Smooth muscle cell of the coronary artery (primary cell): ENCODE data around the gene ECE1. TPM values are rescaled to one million over a fixed set of nuclear protein-coding genes. Genes with fewer than 3 reads are reported as not detected.

Source experiments
- total RNA-seq: library from RNA; depleted of rRNA; stranded (reverse); fragments of >200 nt; gene quantifications from 2 replicates; pipeline ENCODE4 v1.2.3, GENCODE V29; 2014; ENCODE audit warnings: low replicate concordance

Gene ECE1
- 43.1 and 259 TPM in 2 replicates for total RNA-seq

DNA sequence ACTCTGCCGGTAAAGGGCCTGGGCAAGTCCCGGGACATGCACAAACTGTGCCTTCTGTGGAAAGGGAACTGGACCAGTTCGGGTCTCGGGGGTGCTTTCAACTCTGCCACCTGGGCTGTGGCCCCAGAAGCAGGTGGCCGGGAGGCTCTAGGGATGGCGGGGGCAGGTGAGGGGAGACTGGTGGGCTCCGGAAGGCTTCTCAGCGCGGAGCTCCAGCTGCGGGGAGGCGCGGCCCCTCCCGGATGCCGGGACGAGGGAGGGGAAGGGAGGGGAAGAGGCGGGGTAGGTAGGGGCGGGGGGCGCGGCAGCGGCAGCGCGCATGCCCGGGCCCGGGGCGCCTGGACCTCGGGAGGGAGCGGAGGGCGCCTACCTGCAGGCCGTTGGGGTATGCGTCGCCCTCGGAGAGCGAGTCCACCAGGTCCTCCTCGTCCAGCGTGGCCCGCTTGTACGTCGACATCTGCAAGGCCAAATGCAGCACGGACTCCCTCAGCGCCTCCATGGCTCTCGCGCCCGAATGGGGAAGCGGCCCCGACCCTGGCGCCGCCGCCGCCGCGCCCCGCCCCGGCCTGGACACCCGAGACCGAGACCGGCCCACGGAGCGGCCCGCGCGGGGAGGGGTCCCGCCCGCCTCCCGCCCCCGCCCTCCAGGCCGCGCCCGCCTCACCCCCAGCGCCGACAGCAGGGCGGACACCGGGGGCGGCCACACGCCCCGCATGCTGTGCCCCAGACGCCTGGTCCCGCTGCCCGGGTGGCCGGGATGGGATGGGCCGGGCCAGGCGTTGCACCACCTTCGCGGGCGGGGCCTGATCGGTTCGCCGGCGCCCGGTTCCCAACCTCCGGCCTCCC lies at the start of gene ECE1:
Gene ECE1, minus strand, starts transcription at position 764 of the 846 bp plus-strand sequence. Its CDS starts 49 bp downstream, at position 715.

GRCh38 chr1:21176586-21177555 lies 113.4 kb downstream of the ECE1 start, which contains the start of gene EIF4G3:
TSS of gene EIF4G3 (minus strand) at chr1:21176897. CDS start at chr1:21002742, 174,155 bp downstream.

Other genes starting within 250 kb of the ECE1 start
- gene EIF4G3, start 113.6 kb downstream of the ECE1 start, total RNA-seq, result 12.5 and 23.8 TPM in 2 replicates
- 19.5 and 26.3 TPM in 2 replicates for gene NBPF3, start 149.7 kb upstream of the ECE1 start, total RNA-seq
- 2.9 and 126 TPM in 2 replicates for gene ALPL, start 219.0 kb upstream of the ECE1 start, total RNA-seq